Posterior cingulate gyrus (tissue), 11 donors: ENCODE data around the gene METTL13.
A peak's percentile ranks its signal among the peaks of the same experiment; 100 is the strongest.

Experiments
- DNase-seq, 10 donors: peaks; one replicate each; pipeline versions ENCODE4 v3.0.0 to v3.0.0-alpha.2; 2020 to 2021; ENCODE audit warnings: mixed read lengths in 3 of 10
- intact Hi-C: fragments of 100-400 bp; cut with DNase I; formaldehyde crosslinking; loops from one replicate; pipeline ENCODE4 v1.15.1; 2023

METTL13 gene

GRCh38 chr1:171835891-171836290 is 54.4 kb downstream of the METTL13 start:
- no peak for DNase-seq

GRCh38 chr1:171841050-171841910 is 59.8 kb downstream of the METTL13 start, which contains the start of gene DNM3:
TSS of gene DNM3 (plus strand) at chr1:171841498. CDS start at chr1:171841657, 159 bp downstream.
- intact Hi-C loops, result loop anchor here (2.0 to 10.0 kb wide), 3 partner anchors 39 to 142 kb away; partner anchors contain the start of gene VAMP4
- DNase-seq, result peak; percentile 83 to 99 (median 90)

More at GRCh38 chr1:171835891-171836290, 54.4 kb downstream of the METTL13 start:
- intact Hi-C loops, result no loop called here

GRCh38 chr1:171841931-171842761 is 60.7 kb downstream of the METTL13 start:
- DNase-seq, result peak in 9 of 10 donors; percentile 19 to 89 (median 50)
- intact Hi-C loops, result loop anchor here (2.0 to 10.0 kb wide), 4 partner anchors 40 to 141 kb away; partner anchors contain the start of gene VAMP4

DNA sequence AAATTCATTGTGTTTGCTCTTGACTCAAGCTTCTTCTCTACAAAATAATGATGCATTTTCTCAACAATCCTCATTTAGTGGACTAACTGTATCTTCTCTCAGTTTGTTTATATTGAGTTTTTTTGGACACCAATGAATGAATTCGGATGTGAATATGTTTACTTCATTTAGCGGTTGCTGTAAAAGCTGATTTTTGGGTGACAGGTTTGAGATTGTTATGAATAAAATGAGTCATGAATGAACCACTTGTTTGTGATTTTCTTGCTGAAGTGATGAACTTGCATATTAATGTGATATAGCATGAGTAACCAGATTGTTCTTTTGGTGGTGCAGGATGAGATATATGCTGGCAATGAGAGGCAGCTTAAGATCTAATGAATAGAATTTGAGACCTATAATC is 62.9 kb downstream of the METTL13 start:
- intact Hi-C loops, result loop anchor here (5.0 to 10.0 kb wide), 2 partner anchors 42 to 100 kb away; partner anchors contain the start of gene VAMP4
- DNase-seq, result no peak

- intact Hi-C loops, result loop anchor here (10.0 kb wide), 1 partner anchor 101 kb away; the partner anchor contains the start of gene VAMP4
- DNase-seq, result no peak
These were observed 64.5 kb downstream of the METTL13 start for GRCh38 chr1:171845998-171846397.
